Brain microvascular endothelial cell (primary cell): ENCODE data around the gene DPEP2NB.
A peak's percentile ranks its signal among the peaks of the same experiment; 100 is the strongest.
"Not testable (repeated sequence)": the region's sequence is repeated elsewhere in the genome, so short reads cannot be mapped to it uniquely, and the experiment has no call there.

Experiments used
- DNase-seq: peaks from one replicate; pipeline ENCODE4 v3.0.0-alpha.2; 2020
- H3K27ac ChIP-seq: fragments of 250-450 bp; sonication (Bioruptor Pico); 2 replicates; pipeline ENCODE4 v1.5.1; 2020; ENCODE audit warnings: mild to moderate bottlenecking, moderate library complexity
- H3K27me3 ChIP-seq: fragments of 250-450 bp; sonication (Bioruptor Pico); replicated peaks from 2 replicates; pipeline ENCODE4 v1.5.1; 2020; ENCODE audit warnings: mild to moderate bottlenecking
- H3K36me3 ChIP-seq: fragments of 250-450 bp; sonication (Bioruptor Pico); replicated peaks from 2 replicates; pipeline ENCODE4 v1.5.1; 2020; ENCODE audit warnings: mild to moderate bottlenecking
- H3K4me3 ChIP-seq: 2 replicates; pipeline ENCODE4 v1.5.1; 2011; ENCODE audit warnings: low read depth, mild to moderate bottlenecking, control low read depth, low read length, moderate library complexity
- CTCF ChIP-seq: IDR thresholded peaks from 2 replicates; pipeline ENCODE4 v1.5.1; 2011; ENCODE audit warnings: low read depth, mild to moderate bottlenecking, moderate library complexity, low read length, control low read depth, inconsistent platforms; ENCODE audit errors: missing control alignments
- in situ Hi-C: cut with HindIII; loops from 2 replicates; pipeline ENCODE4 v1.10.0; 2017; ENCODE audit warnings: low sequenced_read_pairs, low pct_ligation_motif_present

The DPEP2NB gene

GRCh38 chr16:67998231-67998778 is 17.4 kb downstream of the DPEP2NB start:
- H3K27ac ChIP-seq, H3K4me3 ChIP-seq, in situ Hi-C loops, DNase-seq, H3K27me3 ChIP-seq, H3K36me3 ChIP-seq: not testable (repeated sequence)

DNA sequence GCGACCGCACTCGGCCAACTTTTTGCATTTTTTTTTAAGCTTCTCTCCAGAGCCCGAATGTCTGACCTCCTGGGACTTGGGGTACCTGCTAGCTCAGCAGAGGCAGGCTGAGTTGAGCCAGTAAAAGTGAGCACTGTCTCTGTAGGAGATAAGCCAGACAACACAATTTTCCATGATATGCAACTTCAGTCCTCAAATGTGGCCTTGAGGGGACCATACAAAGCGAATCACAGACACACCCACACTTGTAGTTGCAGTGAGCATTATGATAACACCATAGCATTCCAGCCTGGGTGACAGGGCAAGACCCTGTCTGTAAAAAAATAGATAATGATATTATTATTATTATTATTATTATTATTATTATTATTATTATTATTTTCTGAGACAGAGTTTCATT is 19.0 kb downstream of the DPEP2NB start:
- TF ChIP-seq CTCF, result no peak
- H3K27ac ChIP-seq, result no peak overlapping the region
- H3K4me3 ChIP-seq, result no peak overlapping the region
- in situ Hi-C loops, result no loop called here
- H3K27me3 ChIP-seq, result no peaks in the 10 kb centered on the region
- H3K36me3 ChIP-seq, result no peaks in the 10 kb centered on the region
- DNase-seq, result no peak

DNA sequence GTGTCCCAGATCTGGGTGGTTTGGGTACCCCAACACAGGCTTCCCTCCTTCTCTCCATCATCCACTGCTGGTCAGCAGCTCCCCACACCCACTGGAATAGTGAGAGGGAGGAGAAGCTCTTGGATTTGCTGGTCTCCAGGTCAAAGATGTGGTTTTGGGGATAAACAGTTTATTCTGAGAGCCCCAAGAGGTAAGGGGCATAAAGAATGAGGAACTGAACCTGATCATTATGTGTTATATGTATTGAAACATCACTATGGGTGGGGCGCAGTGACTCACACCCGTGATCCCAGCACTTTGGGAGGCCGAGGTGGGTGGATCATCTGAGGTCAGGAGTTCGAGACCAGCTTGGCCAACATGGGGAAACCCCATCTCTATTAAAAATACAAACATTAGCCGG is 20.3 kb downstream of the DPEP2NB start:
- Histone ChIP-seq H3K36me3 (no peaks in the 10 kb centered on the region), H3K27ac (no peak overlapping the region), H3K27me3 (no peaks in the 10 kb centered on the region), H3K4me3 (no peak overlapping the region)
- no peak for TF ChIP-seq CTCF
- in situ Hi-C loops, result no loop called here
- DNase-seq, result no peak

DNA sequence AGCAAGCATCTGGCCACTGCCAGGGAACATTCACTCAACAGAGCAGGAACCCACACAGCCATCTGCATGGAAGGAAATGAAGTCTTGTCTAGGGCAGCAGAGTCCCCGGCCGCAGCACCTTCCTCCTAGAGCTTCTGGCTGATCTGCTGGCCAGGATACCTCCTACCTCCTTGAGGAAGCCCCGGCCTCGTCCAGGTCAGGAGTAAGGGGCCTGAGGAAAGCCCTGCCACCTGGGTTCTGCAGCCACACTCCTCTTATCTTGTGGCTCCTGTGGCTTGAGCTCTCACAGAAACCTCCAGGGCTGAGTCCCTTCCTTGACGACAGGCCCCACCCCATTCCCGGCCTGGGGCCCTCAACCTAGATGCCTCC is 21.7 kb downstream of the DPEP2NB start:
- H3K27me3 ChIP-seq, H3K36me3 ChIP-seq, H3K27ac ChIP-seq, in situ Hi-C loops, H3K4me3 ChIP-seq, DNase-seq: not testable (repeated sequence)

DNA sequence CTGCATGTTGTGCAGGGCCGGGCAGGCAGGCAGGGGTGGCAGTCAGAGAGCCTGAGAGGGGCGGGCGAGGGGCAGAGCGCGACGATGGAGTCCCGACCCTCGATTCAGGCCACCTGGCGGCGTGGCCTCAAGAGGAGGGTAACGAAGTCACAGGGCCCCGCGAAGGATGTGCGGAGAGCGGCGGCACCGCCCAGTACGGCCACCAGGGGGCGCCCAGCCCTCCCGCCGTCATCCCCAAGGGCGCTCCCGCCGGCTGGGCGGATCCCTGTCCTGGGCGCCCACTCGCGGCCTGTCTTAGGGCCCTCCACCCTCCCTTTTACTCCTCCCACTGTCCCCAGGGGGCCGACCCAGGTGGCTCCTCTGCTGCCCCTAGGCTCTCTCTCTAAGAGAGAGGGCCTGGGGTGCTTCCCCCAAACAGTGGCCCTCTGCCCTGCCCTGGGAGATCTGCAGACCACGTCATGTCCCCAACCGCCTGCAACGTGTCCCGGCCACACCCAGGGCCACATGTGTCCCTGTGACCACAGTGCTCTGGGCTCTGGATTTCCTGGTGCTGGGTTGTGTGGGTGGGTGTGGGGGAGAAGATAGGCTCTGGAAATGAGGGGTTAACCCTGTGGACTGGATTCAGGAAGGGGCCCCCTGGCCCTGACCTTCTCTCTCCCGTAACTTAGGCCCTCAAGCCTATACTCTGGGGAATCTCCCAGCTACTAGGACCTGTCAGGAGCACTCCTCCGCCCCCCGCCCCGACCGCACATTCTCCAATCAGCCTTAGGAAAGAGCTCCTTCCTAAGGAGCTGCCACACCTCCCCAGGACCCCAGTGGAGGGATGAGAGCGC is 22.3 kb downstream of the DPEP2NB start:
- TF ChIP-seq CTCF, result peak; percentile 76
- DNase-seq, result peak; percentile 35
- Histone ChIP-seq H3K36me3 (no peaks in the 10 kb centered on the region), H3K27ac (no peak overlapping the region), H3K27me3 (no peaks in the 10 kb centered on the region), H3K4me3 (peak overlapping the region; percentile 29)
- in situ Hi-C loops, result no loop called here

DNA sequence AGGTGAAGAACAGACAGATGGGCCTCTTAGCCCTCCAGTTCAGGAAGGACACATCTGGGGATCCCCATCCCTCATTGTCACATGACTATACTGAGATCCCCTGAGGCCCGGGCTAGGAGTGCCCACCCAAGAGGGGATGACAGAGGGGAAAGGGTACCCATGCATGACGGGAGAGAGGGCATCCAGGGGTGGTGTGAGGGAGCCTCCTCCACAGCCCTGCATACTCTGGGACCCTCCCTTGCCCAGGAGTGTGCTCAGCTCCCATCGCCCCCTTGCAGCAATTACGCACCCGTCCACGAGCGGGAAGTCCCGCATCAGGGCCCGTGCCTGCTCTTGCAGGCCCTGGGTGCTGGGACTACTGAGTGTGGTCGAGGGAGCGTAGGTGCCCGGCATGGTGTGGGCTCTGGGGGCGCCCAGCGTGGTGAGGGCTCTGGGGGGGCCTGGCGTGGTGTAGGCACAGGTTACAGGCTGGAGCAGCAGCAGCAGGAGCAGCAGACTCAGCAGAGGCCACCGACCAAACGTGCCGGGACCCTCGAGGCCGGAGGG is 23.0 kb downstream of the DPEP2NB start:
- no peak overlapping the region for H3K4me3 ChIP-seq
- no peak for TF ChIP-seq CTCF
- no peak overlapping the region for H3K27ac ChIP-seq
- in situ Hi-C loops, result no loop called here
- no peaks in the 10 kb centered on the region for H3K36me3 ChIP-seq
- H3K27me3 ChIP-seq, result no peaks in the 10 kb centered on the region
- no peak for DNase-seq

DNA sequence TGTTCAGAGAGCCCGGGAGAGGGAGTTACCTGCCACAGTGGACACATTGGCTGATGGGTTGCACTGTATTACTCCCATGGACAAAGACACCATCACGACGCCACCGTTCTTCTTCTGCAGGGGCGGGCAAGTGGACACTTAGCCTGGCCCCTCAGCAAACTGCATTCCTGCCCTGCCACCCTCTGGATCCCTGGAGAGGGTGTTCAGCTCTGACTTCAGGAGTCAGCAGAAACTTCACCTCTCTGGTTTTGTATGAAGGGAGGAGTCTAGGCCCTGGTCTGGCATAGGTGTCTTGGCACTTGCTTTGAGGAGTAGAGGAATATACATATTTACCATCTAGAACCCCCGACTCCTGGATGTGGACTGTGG is 25.7 kb downstream of the DPEP2NB start:
- DNase-seq, result no peak
- TF ChIP-seq CTCF, result no peak
- Histone ChIP-seq H3K27me3 (no peaks in the 10 kb centered on the region), H3K27ac (no peak overlapping the region), H3K36me3 (no peaks in the 10 kb centered on the region), H3K4me3 (no peak overlapping the region)
- in situ Hi-C loops, result no loop called here
